Retinal pigment epithelial cell (primary cell): Measurements from ENCODE around the gene PIANP.

ENCODE experiments used
- DNase-seq: peaks from one replicate; pipeline ENCODE4 v3.0.0-alpha.2; 2010; ENCODE audit warnings: low read depth
- H3K4me3 ChIP-seq: 2 replicates; pipeline ENCODE4 v1.5.1; 2011; ENCODE audit warnings: mild to moderate bottlenecking, low read length, control low read depth, moderate library complexity
- TF ChIP-seq, protein P1 (sequence below): conservative IDR thresholded peaks from 2 replicates; pipeline ENCODE4 v1.5.1; 2011; ENCODE audit warnings: low read depth, low read length, control low read depth, inconsistent platforms

The PIANP gene

DNA sequence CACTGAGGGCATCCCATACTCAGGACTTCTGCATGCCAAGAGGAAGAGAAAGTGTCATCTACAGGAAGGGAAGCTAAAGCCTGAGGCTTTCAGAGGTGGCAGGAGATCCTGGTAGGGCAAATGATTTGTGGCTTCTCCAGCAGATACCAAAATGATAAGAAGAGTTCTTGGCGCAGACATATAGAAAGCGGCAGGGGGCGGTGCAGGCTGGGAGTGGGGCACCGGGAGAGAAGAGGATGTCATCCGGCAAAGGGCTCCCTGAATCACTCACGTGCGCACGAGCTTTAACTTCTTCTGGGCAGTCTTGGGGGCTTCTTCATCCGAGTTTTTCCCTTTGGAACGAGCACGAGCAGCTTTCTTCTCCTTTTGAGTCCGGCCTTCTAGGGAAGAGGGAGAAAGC is 48.2 kb downstream of the PIANP start:
- TF ChIP-seq, protein P1, sequence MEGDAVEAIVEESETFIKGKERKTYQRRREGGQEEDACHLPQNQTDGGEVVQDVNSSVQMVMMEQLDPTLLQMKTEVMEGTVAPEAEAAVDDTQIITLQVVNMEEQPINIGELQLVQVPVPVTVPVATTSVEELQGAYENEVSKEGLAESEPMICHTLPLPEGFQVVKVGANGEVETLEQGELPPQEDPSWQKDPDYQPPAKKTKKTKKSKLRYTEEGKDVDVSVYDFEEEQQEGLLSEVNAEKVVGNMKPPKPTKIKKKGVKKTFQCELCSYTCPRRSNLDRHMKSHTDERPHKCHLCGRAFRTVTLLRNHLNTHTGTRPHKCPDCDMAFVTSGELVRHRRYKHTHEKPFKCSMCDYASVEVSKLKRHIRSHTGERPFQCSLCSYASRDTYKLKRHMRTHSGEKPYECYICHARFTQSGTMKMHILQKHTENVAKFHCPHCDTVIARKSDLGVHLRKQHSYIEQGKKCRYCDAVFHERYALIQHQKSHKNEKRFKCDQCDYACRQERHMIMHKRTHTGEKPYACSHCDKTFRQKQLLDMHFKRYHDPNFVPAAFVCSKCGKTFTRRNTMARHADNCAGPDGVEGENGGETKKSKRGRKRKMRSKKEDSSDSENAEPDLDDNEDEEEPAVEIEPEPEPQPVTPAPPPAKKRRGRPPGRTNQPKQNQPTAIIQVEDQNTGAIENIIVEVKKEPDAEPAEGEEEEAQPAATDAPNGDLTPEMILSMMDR: no peak

DNA sequence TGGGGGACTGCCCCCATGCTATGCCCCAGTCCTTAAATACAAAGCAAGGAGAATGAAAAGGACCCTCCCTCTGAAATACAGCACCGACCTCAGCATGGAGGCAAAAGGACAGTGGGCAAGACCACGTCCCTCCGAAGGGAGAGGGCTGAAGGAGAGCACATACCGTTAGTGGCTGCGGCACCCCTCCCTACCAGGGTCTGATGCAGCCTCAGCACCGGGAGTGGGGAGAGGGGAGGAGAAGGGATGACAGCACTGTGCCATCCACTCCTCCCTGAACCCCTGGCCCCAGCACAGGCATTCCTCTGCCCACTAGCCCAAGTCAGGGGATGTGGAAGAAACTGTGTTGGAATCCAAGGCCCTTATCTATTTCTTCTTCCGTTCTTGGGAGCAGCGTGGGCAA is 49.8 kb downstream of the PIANP start:
- no peak overlapping the region for H3K4me3 ChIP-seq
- TF ChIP-seq, protein P1: no peak
- no peak for DNase-seq

More for the DNA sequence above, 48.2 kb downstream of the PIANP start:
- DNase-seq: no peak
- H3K4me3 ChIP-seq: no peak overlapping the region

DNA sequence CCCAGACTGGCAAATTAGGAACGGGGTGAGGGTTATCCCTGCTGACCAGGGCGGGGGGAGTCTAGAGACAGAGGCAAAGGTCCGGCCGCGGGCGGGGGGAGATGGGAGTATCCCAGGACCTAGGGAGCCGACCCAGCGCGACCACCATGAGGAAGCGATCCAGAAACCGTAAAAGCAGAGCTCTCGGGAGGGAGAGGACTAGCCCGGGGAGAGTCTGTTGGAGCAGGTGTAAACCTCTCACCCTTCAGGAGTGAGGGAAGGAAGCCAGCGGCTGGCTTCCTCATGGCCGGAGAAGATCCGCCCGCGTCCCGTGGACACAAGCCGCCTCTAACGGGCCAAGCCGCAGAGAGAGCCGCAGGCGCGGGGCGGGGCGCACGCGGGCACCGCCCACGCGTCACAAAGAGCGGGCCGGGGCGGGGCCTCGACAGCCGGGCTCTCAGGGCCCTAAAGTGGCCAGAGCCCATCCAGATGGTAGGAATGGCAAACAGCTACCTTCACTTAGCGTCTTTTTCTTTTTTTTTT is 53.5 kb downstream of the PIANP start, which contains the start of gene ACRBP:
TSS of gene ACRBP (minus strand) at position 350 of the 522 bp plus-strand sequence. CDS start at position 284, 66 bp downstream.
- TF ChIP-seq, protein P1: no peak
- peak within 1 kb of the TSS; percentile 61 for H3K4me3 ChIP-seq
- peak; percentile 9 for DNase-seq

DNA sequence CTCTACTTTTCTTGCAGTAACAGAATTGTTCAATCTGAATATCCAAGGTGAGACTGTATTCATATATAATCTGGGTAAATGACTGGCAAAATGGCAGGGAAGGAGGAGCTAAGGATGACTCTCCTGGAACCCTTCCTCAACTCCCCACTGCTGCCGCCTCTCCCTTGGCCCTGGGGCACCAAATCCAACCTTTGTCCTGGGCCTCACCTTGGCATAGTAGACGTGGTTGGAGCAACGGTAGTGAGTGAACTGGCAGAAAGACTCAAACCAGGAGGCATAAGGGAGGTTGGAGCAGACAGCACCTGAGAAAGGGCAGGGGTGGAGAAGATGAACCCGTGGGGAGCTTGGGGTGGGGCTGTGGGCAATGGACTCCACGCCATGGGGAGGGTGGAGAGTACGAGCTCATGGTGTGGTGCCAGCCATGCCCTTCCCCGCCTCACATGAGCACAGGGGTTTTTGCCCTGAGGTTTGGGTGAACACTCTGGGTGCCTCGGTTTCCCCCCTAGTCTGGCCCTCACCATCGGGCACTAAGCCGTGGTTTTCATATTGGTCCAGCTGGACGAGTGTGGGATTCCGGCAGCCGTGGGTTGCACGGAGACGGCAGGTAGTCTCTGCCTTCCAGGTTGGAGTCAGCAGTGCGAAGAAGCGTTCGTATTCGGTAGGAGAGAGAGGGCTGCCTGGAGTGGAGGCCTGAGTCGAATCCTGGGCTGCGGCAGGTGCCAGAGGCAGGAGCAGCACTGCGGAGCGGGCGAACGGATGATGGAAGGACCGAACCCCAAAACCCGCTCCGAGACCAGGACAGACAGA is 54.1 kb downstream of the PIANP start:
- no peak for DNase-seq
- peak overlapping the region; percentile 61 for H3K4me3 ChIP-seq
- TF ChIP-seq, protein P1: no peak

DNA sequence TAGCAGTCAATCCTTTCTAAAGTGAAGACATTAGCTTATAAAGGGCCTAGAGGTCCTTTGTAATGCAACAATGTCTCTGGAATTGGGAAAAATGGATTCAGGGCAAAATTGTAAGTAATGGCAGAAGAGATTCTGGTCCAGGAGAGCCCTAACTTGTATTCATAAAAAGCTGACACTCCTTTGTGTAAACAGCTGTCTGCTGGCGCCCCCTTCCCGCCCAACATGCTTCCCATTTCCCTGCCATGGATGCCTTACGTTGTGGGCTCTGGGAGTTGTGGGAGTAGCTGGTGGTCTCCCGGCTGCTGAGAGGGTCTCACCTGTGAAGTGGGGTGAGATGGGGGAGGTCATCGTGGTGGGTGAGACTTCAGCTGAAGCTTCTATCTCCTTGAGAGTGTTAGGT is 55.7 kb downstream of the PIANP start:
- DNase-seq: no peak
- TF ChIP-seq, protein P1: peak; percentile 31
- H3K4me3 ChIP-seq: no peak overlapping the region

DNA sequence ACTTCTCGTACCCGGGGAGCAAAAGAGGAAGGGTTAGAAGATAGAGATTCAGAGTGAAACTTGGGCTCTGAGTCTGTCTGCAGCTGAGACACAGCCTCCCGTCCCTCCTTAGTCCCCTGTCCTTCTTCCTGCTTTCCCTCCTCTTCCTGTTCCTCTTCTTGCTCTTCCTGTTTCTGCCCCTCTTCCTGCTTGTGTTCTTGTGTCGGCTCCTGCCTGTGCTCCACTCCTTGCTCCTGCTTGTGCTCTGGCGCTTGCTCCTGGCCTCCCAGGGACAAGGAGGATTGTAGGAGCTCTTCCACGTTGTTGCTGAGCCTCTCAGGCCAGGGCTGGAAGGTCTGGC is 56.4 kb downstream of the PIANP start:
- H3K4me3 ChIP-seq: no peak overlapping the region
- TF ChIP-seq, protein P1: no peak
- DNase-seq: no peak
